Neural cell (in vitro differentiated cells): Measurements from ENCODE around the gene RIIAD1.

ENCODE experiments used
- EP300 ChIP-seq: fragments of 450-650 bp; conservative IDR thresholded peaks from 2 replicates; pipeline ENCODE4 v1.6.1; 2014; ENCODE audit warnings: antibody characterized with exemption, mild to moderate bottlenecking, moderate library complexity; ENCODE audit not compliant: poor library complexity, severe bottlenecking
- MXI1 ChIP-seq: fragments of 450-650 bp; conservative IDR thresholded peaks from 2 replicates; pipeline ENCODE4 v1.6.1; 2014; ENCODE audit warnings: antibody characterized with exemption, mild to moderate bottlenecking; ENCODE audit not compliant: poor library complexity, severe bottlenecking

- TF ChIP-seq MXI1 (no peak), EP300 (no peak)
Observed at GRCh38 chr1:151774256-151774922, 53.1 kb downstream of the RIIAD1 start.
